H54 (cell line): Measurements from ENCODE around the gene ZNF181.

ENCODE experiments used
- DNase-seq: peaks from one replicate; pipeline ENCODE4 v3.0.0; 2011; ENCODE audit warnings: low spot score, mixed read lengths; ENCODE audit not compliant: insufficient read length
- FAIRE-seq: peaks from 3 replicates; lab custom pipeline; 2011; peaks lifted over from hg19 to GRCh38; lab: Jason Lieb, UNC
- POLR2A ChIP-seq: IDR thresholded peaks from 2 replicates; pipeline ENCODE4 v1.6.1; 2011; ENCODE audit warnings: low read depth, mild to moderate bottlenecking, low read length

ZNF181 gene

DNA sequence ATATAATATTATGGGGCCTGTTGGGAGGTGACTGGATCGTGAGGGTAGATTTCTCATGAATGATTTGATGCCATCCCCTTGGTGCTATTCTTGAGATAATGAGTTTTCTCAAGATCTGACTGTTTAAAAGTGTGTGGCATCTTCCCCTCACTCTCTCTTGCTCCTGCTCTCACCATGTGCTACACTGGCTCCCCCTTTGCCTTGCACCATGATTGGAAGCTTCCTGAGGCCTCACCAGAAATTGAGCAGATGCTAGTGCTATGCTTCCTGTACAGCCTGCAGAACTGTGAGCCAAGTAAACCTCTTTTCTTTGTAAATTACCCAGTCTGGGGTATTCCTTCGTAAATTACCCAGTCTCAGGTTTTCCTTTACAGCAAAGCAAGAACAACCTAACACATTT lies 40.8 kb downstream of the ZNF181 start:
- TF ChIP-seq POLR2A: no peak
- FAIRE-seq (no peak), DNase-seq (no peak)

GRCh38 chr19:34778342-34778741 lies 44.3 kb downstream of the ZNF181 start:
- no peak for TF ChIP-seq POLR2A
- FAIRE-seq (no peak), DNase-seq (no peak)

DNA sequence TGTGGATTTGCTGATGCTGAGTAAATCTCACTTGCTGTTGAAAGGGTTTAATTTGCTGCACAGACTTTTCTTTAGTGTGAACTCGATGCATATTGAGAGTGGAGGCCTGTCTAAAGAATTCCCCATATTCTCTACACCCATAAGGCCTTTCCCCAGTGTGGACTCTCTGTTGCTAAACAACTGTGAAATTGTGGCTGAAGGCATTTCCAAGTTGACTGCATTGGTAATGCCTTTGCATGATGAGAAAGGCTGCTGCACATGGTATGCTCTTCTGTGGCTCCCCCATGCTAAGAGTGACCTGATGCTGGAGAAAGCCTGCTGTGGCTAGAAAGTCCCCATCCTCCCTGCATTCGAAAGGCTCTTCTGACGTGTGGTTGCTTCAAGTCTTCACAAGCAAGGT lies 45.6 kb downstream of the ZNF181 start:
- TF ChIP-seq POLR2A: no peak
- FAIRE-seq (no peak), DNase-seq (no peak)

DNA sequence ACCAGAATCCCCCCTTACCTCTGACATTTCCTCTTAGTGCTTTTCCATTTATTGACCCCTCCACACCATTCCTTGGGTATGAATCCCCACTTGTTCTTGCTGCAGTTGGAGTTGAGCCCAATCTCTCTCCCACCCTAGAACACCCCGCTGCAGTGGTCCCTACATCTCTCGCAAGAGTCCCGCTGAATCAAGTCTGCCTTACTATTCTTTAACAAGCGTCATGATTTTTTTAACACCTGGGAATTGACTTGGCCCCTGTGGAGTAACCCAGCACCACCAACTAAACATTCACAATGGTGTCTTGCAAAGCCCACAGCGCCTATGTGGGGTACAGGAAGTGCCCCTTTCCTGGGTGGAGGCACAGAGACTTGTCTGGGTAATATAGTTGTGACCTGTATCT lies 52.2 kb downstream of the ZNF181 start:
- DNase-seq (no peak), FAIRE-seq (no peak)
- TF ChIP-seq POLR2A: no peak

GRCh38 chr19:34787059-34787824 lies 53.2 kb downstream of the ZNF181 start:
- DNase-seq: no peak
- FAIRE-seq: no peak
- TF ChIP-seq POLR2A: no peak

DNA sequence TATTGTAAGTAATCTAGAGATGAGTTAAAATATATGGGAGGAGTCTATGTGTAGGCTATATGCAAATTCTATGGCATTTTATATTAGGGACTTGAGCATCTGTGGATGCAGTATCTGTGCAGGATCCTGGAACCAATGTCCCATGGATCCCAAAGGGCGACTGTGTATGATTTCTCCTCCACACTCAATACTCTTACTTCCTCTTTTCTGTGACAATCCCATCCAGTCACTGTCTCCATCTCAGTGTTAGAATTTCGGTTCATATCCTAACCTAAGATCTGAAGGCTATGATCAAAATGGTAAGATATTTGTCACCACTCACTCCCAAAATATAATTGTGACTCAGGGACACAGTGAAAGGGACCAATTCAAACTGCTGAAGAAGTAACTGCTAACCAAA lies 54.0 kb downstream of the ZNF181 start:
- DNase-seq: no peak
- FAIRE-seq: no peak
- no peak for TF ChIP-seq POLR2A

- FAIRE-seq: no peak
- no peak for TF ChIP-seq POLR2A
- DNase-seq: no peak
Observed at GRCh38 chr19:34793565-34793964, 59.5 kb downstream of the ZNF181 start.

DNA sequence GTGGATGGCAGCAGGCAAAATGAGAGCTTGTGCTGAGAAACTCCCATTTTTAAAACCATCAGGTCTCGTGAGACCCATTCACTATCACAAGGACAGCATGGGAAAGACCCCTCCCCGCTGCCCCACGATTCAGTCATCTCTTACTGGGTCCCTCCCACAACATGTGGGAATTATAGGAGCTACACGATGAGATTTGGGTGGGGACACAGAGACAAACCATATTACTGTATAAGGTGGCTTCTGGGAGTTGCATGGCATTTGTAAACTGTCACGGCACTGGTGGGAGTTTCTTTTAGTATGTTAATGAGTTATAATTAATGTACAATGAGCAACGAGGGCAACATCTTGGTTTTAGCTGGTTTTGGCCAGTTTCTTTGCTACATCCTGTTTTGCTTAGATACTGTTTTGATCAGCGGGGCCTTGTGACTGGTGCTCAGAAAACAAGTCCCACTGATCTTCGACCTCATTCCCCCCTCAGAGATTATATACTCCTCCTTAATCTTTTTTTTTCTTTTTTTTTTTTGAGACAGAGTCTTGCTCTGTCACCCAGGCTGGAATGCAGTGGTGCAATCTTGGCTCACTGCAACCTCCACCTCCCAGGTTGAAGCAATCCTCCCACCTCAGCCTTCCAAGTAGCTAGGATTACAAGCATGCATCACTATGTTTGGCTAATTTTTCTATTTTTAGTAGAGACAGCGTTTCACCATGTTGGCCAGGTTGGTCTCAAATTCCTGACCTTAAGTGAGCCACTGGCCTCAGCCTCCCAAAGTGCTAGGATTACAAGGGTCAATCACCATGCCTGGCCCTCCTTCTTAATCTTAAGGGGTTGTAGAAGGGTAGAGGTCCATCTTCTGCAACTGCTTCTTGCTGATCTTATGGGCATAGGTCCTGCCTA lies 60.3 kb downstream of the ZNF181 start:
- no peak for DNase-seq

More for the DNA sequence above, 60.3 kb downstream of the ZNF181 start:
- no peak for FAIRE-seq
- no peak for TF ChIP-seq POLR2A
